C4-2B (cell line): ENCODE data around the gene CAPN11.
"Not testable (repeated sequence)": the region's sequence is repeated elsewhere in the genome, so short reads cannot be mapped to it uniquely, and the experiment has no call there.

Experiments
- H3K27ac ChIP-seq: fragments of 450-650 bp; 2 replicates; pipeline ENCODE4 v1.5.1; 2017
- ZFX ChIP-seq: fragments of 450-650 bp; IDR thresholded peaks from 2 replicates; pipeline ENCODE4 v1.6.1; 2017
- TF ChIP-seq, protein P1 (sequence below): fragments of 450-650 bp; conservative IDR thresholded peaks from 2 replicates; pipeline ENCODE4 v1.5.1; 2017; ENCODE audit warnings: mild to moderate bottlenecking

Gene CAPN11

DNA sequence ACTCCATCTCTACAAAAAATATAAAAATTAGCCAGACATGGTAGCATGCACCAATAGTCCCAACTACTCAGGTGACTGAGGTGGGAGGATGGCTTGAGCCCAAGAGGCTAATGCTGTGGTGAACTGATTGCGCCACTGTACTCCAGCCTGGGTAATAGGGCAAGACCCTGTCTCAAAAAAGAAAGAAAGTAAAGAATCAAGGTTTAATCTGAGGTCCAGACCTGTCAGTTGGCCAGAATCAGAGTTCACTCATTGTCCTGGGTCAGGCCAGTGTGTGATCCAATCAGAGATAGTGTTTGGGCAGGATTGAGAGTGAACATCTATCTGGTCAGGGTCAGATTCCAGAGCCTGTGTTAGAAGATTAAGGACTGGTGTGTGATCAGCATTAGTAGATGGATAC is 15.8 kb upstream of the CAPN11 start:
- no peak overlapping the region for H3K27ac ChIP-seq
- TF ChIP-seq, protein P1, sequence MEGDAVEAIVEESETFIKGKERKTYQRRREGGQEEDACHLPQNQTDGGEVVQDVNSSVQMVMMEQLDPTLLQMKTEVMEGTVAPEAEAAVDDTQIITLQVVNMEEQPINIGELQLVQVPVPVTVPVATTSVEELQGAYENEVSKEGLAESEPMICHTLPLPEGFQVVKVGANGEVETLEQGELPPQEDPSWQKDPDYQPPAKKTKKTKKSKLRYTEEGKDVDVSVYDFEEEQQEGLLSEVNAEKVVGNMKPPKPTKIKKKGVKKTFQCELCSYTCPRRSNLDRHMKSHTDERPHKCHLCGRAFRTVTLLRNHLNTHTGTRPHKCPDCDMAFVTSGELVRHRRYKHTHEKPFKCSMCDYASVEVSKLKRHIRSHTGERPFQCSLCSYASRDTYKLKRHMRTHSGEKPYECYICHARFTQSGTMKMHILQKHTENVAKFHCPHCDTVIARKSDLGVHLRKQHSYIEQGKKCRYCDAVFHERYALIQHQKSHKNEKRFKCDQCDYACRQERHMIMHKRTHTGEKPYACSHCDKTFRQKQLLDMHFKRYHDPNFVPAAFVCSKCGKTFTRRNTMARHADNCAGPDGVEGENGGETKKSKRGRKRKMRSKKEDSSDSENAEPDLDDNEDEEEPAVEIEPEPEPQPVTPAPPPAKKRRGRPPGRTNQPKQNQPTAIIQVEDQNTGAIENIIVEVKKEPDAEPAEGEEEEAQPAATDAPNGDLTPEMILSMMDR: no peak
- TF ChIP-seq ZFX: no peak

DNA sequence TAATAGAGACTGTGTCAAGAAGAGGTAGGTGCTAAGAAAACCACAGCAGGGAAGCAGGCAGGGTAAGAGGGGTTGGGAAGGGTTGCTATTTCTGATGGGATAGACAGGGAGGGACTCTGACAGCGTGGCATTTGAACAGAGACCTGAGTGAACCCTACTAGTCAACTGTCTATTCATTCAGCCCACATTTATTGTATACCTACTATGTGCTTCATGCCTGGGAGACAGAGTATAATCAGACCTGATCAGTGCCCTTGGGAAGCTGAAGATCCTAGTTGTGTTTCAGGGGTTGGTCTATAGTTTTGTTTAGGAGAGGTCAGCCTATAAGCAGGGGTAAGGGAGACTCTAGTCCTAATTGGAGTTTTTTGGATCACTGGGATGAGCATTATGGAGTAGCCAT is 14.9 kb upstream of the CAPN11 start:
- TF ChIP-seq, protein P1: no peak
- no peak for TF ChIP-seq ZFX
- no peak overlapping the region for H3K27ac ChIP-seq

DNA sequence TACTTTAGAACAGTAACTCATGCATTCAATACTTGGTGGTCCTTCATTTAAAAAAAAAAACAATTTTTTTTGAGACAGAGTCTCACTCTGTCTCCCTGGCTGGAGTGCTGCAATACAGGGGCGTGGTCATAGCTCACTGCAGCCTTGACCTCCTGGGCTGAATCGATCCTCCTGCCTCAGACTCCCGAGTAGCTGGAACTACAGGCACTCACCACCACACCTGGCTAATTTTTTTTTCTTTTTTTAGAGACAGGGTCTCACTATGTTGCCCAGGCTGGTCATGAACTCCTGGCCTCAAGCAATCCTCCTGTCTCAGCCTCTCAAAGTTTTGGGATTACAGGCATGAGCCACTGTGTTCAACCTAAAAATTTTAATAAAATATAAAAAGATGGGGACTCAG is 14.1 kb upstream of the CAPN11 start:
- H3K27ac ChIP-seq: not testable (repeated sequence)

DNA sequence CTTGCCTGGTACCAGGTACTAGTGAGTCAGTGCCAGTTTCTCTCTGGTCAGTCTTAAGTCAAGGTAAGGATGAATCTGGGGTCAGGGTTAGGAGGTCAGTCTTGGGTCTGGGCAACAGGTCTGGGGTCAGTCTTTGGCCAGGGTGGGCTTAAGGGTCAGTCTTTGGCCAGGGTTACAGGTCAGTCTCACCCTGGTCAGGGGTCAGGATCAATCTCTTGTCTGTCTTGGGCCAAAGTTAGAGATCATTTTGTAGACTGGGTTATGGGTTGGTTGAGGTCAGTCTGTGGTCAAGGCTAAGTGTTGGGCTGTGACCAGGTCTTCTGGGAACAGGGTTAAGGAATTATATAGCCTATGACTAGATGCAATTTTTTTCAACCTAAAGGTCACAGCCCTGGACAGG is 12.8 kb upstream of the CAPN11 start:
- H3K27ac ChIP-seq: no peak overlapping the region
- TF ChIP-seq, protein P1: no peak

DNA sequence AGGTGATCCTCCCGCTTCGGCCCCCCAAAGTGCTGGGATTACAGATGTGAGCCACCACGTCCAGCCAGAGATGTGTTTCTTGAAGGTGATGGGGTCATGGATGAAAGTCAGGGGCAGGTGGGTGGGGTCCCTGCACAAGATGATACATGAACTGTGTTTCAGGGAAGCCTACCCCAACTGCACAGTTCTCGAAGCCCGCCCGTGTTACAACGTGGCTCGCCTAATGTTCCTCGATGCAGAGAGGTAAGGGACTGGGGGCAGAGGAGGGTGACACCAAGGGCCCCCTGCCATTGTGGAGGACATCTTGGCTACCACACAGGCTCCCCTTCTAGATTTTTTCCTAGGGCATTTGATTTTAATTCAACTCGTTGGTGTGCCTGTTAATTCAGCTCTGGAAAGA is 11.9 kb upstream of the CAPN11 start:
- no peak overlapping the region for H3K27ac ChIP-seq
- TF ChIP-seq, protein P1: no peak
- no peak for TF ChIP-seq ZFX

DNA sequence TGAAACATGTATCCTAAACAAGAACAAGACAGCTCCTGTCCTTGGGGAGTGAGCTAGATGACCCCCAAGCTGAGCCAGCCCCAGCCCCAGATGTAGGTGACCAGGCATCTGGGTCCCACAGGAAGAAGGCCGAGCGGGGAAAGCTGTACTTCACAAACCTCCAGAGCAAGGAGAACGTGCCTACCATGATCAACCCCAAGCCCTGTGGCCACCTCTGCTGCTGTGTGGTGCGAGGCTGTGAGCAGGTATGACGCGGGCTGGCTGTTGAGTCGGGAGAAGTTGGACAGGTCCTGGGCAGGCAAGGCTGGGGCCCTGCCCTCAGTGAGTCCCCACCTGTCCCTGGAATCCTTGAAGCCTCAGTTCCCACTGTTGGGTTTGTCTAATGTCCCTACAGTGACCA is 11.4 kb upstream of the CAPN11 start:
- no peak for TF ChIP-seq ZFX
- TF ChIP-seq, protein P1: no peak
- H3K27ac ChIP-seq: no peak overlapping the region

DNA sequence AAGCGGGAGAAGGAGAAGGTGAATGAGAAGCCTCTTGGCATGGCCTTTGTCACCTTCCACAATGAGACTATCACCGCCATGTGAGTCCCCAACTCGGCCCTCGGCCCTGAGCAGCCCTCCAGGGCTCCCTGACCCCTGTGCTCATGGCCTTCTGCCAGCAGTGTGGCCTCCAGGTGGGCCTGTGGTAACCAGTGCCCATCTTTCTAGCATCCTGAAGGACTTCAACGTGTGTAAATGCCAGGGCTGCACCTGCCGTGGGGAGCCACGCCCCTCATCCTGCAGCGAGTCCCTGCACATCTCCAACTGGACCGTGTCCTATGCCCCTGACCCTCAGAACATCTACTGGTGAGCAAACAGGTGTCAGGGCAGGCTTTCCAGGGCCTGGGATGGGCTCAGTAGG is 10.3 kb upstream of the CAPN11 start:
- TF ChIP-seq, protein P1: no peak
- no peak for TF ChIP-seq ZFX

DNA sequence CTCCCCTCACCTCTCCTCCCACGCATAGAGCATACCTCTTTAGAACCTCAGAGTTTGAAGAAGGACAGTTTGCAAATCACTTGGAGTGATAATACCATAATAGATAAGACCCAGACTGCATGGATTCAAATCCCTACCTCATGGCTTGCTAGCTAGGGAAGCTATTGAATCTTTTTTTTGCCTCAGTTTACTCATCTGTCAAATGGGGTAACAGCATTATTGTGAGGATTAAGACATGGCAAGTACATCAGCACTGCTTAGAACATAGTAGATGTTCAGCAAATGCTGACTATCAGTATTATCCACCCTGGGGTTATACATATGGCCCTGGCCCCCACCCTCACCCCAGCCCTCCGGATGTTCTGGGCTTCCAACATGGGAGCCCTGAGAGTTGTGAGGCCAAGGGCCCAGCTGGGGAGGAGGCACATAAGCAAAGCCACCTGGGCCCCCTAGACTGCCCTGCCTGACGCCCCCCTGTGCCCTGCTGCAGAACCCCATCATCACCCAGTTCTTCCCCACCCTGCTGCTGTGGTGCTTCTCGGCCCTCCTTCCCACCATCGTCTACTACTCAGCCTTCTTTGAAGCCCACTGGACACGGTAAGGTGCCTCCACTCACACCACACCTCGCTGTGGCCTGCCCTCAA is 9.1 kb upstream of the CAPN11 start:
- TF ChIP-seq, protein P1: no peak
- TF ChIP-seq ZFX: no peak
- no peak overlapping the region for H3K27ac ChIP-seq

More for the DNA sequence above, 10.3 kb upstream of the CAPN11 start:
- H3K27ac ChIP-seq: no peak overlapping the region
